OCI-LY3 (cell line): ENCODE results near the gene RERE.

ENCODE experiments used
- EZH2phosphoT487 ChIP-seq: fragments of 200-600 bp; shearing (Covaris generic); IDR thresholded peaks from 2 replicates; pipeline ENCODE4 v1.6.1; 2018; ENCODE audit warnings: antibody characterized with exemption, mixed run types, low read depth
- TF ChIP-seq, protein P1 (sequence below): fragments of 200-600, 300-600 bp; sonication (generic); IDR thresholded peaks from 2 replicates; pipeline ENCODE4 v1.5.1; 2014; ENCODE audit warnings: antibody characterized with exemption, low read length, low read depth

DNA sequence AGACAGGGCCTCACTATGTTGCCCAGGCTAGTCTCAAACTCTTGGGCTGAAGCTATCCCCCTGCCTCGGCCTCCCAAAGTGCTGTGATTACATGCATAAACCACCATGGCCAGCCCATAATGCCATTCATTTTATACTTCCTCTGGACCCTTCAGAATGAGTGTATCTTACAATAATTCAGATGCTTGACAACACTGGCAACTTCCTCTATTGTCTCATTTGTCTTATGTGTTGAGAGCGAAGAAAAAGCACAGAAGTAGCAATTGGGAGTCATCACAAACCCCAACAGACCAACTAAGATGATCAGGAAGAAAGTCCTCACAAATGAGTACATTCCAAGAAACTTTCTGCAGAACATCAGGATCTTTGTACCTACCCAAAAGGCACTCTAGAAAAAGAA, 191.9 kb downstream of the RERE start:
- TF ChIP-seq, protein P1, sequence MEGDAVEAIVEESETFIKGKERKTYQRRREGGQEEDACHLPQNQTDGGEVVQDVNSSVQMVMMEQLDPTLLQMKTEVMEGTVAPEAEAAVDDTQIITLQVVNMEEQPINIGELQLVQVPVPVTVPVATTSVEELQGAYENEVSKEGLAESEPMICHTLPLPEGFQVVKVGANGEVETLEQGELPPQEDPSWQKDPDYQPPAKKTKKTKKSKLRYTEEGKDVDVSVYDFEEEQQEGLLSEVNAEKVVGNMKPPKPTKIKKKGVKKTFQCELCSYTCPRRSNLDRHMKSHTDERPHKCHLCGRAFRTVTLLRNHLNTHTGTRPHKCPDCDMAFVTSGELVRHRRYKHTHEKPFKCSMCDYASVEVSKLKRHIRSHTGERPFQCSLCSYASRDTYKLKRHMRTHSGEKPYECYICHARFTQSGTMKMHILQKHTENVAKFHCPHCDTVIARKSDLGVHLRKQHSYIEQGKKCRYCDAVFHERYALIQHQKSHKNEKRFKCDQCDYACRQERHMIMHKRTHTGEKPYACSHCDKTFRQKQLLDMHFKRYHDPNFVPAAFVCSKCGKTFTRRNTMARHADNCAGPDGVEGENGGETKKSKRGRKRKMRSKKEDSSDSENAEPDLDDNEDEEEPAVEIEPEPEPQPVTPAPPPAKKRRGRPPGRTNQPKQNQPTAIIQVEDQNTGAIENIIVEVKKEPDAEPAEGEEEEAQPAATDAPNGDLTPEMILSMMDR, result no peak
- TF ChIP-seq EZH2phosphoT487, result no peak
